CD4-positive, alpha-beta T cell treated with Interferon gamma for 1 hour (primary cell): ENCODE results near the gene MDC1.
"Not testable (repeated sequence)": the region's sequence is repeated elsewhere in the genome, so short reads cannot be mapped to it uniquely, and the experiment has no call there.

Experiments used
- DNase-seq: peaks from one replicate; pipeline ENCODE4 v3.0.0-alpha.2; 2020

Gene MDC1

DNA sequence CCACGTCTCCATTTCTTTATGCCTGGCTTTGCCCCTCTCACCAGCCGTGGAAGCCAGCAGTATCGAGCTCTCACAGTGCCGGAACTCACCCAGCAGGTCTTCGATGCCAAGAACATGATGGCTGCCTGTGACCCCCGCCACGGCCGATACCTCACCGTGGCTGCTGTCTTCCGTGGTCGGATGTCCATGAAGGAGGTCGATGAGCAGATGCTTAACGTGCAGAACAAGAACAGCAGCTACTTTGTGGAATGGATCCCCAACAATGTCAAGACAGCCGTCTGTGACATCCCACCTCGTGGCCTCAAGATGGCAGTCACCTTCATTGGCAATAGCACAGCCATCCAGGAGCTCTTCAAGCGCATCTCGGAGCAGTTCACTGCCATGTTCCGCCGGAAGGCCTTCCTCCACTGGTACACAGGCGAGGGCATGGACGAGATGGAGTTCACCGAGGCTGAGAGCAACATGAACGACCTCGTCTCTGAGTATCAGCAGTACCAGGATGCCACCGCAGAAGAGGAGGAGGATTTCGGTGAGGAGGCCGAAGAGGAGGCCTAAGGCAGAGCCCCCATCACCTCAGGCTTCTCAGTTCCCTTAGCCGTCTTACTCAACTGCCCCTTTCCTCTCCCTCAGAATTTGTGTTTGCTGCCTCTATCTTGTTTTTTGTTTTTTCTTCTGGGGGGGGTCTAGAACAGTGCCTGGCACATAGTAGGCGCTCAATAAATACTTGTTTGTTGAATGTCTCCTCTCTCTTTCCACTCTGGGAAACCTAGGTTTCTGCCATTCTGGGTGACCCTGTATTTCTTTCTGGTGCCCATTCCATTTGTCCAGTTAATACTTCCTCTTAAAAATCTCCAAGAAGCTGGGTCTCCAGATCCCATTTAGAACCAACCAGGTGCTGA is 7.0 kb upstream of the MDC1 start:
- not testable (repeated sequence) for DNase-seq

DNA sequence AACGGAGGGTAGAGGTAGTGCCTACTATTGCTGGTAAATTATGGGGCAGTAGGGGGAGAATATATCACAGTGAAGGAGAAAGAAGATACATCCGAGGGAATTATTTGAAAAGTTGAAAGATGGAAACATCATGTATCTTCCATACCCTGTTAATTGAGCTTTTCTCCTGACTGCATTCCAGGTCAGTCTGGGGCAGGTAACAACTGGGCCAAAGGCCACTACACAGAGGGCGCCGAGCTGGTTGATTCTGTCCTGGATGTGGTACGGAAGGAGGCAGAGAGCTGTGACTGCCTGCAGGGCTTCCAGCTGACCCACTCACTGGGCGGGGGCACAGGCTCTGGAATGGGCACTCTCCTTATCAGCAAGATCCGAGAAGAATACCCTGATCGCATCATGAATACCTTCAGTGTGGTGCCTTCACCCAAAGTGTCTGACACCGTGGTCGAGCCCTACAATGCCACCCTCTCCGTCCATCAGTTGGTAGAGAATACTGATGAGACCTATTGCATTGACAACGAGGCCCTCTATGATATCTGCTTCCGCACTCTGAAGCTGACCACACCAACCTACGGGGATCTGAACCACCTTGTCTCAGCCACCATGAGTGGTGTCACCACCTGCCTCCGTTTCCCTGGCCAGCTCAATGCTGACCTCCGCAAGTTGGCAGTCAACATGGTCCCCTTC is 6.2 kb upstream of the MDC1 start:
- not testable (repeated sequence) for DNase-seq

DNA sequence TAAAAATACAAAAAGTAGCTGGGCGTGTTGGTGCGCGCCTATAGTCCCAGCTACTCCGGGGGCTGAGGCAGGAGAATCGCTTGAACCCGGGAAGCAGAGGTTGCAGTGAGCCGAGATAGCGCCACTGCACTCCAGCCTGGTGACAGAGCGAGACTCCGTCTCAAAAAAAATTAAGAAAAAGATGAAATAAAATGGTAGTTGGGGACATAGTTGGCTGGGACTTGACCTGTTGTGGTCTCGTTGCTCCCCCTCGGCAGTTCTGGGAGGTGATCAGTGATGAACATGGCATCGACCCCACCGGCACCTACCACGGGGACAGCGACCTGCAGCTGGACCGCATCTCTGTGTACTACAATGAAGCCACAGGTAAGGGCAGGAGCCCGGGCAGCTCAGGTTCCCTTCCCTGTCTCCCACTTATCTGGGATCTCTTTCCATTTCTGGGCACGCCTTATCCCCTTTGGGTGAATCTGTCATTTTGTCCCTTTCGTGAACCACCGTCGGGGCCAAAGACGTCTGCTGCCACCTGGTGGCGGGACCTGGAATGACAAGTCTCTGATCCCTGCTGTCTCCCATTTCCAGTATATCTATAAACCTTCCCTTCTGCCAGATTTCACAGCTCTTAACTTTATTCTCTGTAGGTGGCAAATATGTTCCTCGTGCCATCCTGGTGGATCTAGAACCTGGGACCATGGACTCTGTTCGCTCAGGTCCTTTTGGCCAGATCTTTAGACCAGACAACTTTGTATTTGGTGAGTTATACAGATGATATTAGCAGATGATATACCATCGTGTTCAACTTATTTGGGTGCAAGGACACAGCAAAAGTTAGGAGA is 5.4 kb upstream of the MDC1 start:
- peak; percentile 78 for DNase-seq

DNA sequence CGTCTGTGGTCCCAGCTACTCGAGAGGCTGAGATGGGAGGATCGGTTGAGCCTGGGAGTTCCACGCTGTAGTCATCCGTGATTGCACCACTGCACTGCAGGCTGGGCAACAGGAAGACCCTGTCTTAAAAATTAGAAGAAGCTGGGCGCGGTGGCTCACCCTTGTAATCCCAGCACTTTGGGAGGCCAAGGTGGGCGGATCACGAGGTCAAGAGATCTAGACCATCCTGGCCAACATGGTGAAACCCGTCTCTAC is 4.9 kb upstream of the MDC1 start:
- DNase-seq, result peak; percentile 36

DNA sequence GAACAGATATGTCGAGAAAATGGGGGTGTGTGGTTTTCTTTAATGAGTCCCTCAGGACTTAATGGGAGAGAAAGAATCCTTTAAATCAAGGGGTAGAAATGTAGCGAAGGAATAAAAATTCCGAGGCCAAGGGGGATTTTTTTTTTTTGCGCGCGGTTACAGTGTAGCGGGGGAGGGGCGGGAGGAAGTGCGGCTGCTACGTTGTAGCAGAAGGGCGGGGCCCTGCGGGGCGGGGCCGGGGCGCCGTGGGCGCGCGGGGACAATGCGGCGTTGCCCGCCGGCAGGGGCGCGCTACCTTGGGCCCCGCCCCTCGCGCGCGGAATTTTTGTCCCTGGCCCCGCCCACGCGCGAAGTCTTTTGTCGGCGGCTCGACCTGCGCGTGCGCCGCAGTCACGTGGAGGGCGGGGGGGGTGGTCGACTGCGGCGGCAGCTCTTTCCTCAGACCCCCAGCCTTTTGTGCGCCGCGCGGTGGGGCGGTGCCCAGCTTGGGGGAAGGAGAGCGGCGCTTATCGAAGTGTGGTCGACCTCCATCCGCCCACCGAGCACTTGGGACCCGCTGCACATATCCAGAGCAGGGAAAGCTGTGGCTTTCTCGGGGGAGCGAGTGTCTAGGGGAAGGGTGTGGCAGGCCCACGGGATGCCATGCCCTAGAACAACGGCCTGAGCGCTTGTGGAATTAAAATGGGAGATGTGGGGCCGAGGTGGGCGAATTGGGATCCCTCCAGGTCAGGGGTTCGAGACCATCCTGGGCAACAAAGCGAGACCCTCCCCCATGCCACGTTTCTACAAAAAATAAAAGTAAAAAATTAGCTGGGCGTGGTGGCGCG is 4.3 kb upstream of the MDC1 start:
- peak; percentile 93 for DNase-seq

DNA sequence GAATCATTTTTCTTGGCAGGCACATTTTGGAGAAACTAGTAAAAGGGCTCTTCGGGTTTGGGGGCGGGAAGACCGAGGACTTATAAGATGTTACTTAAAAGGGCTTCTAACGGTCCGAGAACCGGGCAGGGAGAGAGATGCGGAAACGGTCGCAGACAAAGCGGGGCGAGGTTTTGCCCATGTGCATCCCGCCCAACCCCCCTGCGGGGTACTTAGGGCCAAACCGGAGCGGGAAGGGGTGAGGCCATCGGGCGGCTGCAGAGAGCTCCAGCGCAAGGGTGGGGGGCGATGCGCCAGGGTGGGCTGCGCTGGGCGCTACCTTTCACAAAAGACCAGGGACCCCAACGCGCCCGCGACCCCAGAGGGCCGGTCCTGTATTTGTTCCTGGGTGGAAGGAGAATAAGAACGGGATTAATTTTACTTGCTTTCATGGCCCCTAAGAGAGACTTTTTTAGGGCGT is 3.7 kb upstream of the MDC1 start:
- peak; percentile 60 for DNase-seq

DNA sequence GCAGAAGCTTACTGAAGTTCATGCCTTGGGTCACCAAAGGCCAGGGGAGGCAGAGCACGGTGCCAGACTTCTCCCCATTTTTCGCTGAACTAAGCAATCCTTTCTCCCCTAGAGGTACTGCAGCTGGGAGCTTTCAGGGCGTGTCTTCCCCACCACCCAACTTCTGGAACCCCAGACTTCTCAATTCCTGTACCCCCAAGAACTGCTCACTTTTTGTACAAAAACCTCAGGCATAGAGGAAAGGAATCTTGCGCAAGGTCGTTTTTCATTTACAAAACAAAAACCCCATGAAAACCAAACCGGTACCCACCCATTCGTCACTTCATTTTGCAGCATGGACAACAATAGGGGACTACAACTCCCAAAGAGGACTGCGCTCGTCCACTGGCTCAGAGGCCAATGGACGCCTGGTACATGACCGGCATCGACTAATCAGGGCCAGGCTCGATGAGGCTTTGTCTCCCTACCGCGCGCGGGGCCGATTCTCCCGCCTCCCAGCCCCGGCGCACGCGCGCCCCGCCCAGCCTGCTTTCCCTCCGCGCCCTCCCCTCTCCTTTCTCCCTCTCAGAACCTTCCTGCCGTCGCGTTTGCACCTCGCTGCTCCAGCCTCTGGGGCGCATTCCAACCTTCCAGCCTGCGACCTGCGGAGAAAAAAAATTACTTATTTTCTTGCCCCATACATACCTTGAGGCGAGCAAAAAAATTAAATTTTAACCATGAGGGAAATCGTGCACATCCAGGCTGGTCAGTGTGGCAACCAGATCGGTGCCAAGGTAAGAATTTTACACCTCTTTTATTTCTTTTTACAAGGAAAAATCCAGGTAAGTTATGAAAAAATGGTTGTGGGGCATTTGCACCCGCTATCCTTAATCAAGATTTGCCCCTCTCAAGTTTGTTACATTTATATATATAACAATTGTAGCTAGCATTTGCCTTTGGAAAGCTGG is 3.0 kb upstream of the MDC1 start, which contains the start of gene TUBB:
Gene TUBB (plus strand): TSS at position 562 of the 947 bp plus-strand sequence. CDS start 155 bp downstream, at position 717.
- peak; percentile 95 for DNase-seq

DNA sequence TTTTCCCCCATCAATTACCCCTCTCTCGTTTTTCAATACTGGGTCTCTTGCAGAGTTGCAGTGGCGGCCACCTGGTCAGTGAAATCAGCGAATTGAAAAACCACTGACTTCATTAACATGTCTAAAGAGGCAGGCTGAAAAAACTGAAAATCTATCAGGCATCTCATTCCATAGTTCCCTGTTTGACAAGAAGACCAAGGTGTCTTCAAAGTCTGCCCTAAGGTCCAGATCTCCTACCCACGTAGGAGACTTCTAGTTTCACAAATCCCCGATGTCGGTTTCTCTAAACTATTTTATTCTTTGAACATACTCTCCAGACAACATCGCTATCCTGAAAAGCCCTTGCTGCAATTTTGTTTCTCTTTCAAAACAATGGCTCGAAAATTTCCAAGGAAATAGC is 2.3 kb upstream of the MDC1 start:
- DNase-seq, result no peak

DNA sequence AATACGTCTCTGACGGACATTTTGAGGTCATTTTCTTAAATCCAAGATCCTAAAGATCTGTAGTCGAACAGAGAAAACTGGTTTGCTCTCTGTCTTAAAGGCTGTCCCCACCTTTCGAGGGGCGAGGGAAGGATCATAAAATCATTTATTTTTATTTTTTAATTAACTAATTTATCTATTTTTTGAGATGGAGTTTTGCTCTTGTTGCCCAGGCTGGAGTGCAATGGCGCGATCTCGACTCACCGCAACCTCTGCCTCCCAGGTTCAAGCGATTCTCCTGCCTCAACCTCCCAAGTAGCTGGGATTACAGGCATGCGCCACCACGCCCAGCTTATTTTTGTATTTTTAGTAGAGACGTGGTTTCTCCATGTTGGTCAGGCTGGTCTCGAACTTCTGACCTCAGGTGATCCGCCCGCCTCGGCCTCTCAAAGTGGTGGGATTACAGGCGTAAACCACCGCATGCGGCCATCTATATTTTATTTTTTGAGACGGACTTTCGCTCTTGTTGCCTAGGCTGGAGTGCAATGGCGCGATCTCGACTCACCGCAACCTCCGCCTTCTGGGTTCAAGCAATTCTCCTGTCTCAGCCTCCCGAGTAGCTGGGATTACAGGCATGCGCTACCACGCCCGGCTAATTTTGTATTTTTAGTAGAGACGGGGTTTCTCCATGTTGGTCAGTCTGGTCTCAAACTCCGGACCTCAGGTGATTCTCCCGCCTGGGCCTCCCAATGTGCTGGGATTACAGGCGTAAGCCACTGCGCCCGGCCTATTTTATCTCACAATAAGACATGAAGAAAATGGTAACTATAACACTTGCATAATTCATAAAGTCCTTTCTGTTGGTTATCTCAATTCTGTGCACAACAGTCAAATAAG is 1.0 kb upstream of the MDC1 start:
- DNase-seq, result not testable (repeated sequence)

DNA sequence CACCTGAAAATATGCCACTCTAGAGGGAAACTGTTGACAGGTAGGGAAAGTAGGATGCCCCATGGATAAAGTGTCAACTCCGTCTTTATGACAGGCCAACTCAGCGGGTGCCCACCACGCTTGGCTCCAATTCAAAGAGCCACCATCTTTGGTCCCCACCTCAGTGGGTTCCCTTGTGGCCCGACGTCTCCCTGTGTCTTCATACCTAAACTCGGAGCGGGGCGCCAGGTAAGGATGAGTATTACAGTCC is 277 bp downstream of the MDC1 start:
- no peak for DNase-seq

DNA sequence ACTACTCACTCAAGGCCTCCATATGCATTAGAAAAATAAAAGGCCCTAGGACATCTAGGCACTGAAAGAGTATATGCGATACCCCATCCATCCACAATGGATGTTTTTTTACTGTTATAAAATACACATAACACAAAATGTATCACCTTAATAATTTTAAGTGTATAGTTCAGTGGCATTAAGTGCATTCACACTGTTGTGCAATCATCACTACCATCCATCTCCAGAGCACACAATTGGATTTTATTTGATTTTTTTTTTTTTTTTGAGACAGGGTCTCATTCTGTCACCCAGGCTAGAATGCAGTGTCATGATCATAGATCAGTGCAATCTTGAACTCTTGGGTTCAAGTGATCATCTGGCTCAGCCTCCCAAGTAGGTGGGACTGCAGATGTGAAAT is 2.8 kb downstream of the MDC1 start:
- DNase-seq, result no peak

DNA sequence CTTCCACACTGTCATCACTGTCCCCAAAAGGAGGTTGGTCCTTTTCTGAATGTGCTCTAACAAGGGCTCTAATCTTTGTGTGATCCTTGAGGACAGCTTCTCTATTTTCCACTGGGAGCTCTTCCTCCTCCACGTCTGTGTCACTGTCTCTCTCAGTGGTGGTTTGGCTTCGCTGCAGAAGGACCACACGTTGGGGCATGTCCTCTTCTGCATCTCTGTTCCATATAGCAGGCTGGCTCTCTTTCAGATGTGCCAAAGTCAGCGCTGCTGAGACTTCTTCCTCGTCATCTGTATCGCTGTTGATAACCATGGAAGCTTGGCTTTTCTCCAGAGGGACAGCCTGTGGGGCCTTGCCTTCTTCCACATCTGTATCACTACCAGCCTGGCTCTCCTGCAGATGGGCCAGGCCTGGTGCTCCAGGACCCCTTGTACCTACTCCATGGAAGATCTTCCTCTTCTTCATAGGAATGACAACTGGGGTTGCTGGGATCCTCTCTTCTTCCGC is 4.6 kb downstream of the MDC1 start:
- no peak for DNase-seq

DNA sequence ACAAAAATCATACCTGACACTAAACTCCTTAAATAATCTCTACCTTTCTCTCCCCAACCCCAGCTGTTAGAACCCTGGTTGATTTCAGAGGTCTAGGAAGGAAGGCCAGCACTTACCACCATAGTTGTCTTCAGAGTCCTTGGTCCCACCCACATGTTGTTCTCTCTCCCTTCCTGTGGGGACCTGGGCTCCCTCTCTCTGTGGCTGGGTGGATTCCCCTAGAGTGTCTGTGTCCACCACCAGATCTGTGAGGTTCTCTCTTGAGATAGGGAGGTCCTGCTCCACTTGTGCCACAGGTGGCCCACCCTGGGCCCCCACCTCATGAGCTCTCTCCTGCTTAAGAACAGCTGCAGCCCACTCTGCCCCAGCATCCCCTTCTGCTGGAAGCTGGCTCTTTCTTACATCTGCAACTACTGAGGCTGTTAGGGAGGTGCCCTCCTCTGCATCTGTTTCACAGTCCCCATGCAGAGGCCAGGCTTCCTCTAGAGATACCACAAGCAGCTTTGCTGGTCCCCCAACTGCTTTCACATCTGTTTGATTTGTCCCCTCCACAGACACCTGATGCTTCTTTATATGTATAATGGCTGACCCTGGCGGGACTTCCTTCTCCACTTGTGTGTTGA is 5.2 kb downstream of the MDC1 start:
- DNase-seq, result no peak

DNA sequence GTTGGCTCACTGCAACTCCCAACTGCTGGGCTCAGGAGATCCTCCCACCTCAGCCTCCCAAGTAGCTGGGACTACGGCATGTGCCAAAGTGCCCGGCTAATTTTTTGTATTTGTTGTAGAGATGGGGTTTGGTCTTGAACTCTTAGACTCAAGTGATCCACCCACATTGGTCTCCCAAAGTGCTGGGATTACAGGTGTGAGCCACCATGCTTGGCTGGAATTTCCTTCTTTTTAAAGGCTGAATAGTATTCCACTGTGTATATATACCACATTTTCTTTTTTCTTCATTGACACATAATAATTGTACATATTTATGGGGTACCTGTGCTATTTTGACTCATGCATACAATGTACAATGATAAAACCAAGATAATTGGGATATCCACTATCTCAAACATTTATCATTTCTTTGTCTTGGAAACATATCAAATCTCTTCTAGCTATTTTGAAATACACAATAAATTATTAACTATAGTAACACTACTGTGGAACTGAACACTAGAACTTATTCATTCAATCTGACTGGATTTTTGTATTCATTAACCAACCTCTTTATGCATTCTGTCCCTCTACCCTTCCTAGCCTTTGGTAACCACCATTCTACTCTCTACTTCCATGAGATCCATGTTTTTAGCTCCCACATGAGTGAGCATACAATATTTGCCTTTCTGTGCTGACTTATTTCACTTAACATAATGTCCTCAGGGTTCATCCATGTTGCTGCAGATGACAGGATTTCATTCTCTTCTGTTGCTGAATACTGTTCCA is 7.8 kb downstream of the MDC1 start:
- DNase-seq, result no peak

DNA sequence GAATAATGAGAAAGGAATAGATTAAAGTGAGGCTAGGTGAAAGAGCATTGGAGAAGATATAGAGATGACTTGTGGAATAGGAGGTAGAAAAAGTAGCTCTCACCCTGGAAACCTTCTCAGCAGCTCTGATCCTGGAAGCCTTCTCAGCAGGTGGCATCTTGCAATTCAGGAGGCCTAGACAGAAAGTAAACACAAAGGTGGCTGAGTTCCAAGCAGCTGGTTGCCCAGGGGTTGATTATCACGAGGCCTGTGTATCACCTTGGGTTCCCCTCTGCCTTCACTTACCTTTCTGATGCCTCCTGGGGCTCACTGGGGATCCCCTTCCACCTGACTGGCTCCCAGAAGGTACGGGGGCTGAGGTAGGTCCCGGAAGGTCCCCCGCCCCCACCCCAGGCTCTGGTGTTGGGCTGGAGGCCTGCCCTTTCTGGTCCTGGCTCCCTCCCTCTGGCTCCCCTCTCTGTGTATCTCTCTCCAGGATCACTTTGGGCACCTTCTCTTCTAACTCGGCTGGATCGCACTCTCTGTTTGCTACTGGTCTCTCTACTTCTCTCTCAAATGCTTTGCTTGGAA is 9.7 kb downstream of the MDC1 start:
- no peak for DNase-seq

DNA sequence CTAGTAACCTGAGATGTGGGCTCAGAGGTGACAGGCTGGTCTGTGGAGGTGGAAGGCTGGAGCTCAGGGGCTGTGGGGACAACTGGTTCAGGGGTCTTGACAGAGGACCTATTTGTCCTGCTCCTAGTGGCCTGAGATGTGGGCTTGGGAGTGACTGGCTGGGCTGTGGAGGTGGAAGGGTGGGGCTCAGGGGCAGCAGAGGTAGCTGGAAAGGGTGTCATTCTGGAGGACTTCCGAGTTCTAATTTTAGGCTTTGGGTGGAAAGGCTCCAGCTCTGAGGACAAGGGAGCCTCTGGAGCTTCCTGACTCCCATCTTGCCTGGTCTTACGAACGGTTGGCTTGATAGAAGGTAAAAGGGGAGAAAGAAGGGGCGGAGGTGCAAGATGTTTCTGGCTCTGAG is 11.5 kb downstream of the MDC1 start:
- no peak for DNase-seq

DNA sequence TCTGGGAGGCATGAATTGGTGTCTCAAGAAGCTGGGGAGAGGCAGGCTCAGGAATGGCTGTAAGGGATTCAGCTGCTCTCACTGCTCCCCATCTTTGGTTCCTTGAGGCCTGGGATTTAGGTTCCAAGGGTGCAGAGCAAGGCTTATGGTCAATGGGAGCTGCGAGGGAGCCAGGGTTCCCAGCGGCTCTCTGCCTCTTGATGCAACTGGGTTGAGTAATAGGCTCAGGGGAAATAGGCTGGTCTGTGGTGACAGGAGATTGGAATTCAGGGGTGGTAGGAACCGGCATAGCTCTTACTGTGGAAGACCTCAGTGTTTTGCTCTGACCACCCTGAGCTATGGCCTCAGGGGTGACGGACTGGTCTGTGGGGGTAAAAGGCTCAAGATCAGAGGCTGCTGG is 13.3 kb downstream of the MDC1 start:
- no peak for DNase-seq

DNA sequence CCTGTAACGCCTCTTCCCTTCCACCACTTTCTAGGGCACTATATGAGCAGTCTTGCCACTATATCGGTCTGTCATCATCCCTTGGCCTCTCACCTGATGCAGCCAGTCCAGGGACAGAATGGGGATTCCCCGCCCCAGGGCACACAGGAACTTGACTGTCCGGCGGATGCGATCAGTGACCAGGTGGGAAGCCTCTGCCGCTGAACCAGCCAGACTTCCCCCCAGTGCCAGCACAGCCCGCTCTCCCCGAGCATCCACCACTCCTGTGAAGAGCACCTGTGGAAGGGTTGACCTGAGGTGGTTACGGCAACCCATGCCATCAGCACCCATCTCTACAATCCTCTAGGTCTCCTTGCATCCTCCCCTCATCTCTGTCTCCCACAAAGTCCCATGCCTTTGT is 14.1 kb downstream of the MDC1 start:
- DNase-seq, result no peak

DNA sequence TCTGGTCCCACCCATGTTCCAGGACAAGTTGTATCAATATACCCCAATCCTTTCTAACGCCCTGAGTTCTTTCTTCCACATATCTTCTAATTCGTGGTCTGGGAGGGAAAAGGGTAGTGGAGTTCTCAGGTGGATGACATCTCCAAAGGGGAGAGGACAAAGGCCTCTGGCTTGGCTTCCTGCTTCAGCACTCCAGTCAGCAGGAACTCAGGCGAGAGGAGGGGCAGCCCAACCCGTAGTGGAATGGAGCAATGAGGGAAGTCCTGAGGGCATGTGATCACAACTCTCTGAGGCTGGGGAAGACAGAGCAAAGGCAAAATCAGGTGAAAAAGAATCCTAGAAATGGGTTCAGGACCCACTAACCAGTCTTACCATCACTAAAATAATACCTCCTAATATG is 16.7 kb downstream of the MDC1 start:
- no peak for DNase-seq
